Parathyroid adenoma (tissue), 2 donors: ENCODE data around the gene PEX11B.
A peak's percentile ranks its signal among the peaks of the same experiment; 100 is the strongest.

Experiments used
- H2AFZ ChIP-seq: fragments of 300-600 bp; sonication (generic); one replicate; pipeline ENCODE4 v1.7.0; 2017; ENCODE audit warnings: antibody characterized with exemption, mild to moderate bottlenecking
- H3K27ac ChIP-seq: fragments of 300-600 bp; sonication (generic); one replicate; pipeline ENCODE4 v1.7.0; 2017
- H3K27me3 ChIP-seq: fragments of 300-600 bp; sonication (generic); one replicate; pipeline ENCODE4 v1.7.0; 2017; ENCODE audit warnings: low read length; ENCODE audit not compliant: control insufficient read depth, insufficient read depth
- H3K36me3 ChIP-seq: fragments of 300-600 bp; sonication (generic); one replicate; pipeline ENCODE4 v1.7.0; 2017; ENCODE audit warnings: low read length; ENCODE audit not compliant: control insufficient read depth, insufficient read depth
- H3K4me1 ChIP-seq: fragments of 300-600 bp; sonication (generic); one replicate; pipeline ENCODE4 v1.7.0; 2017; ENCODE audit warnings: control low read depth
- H3K4me2 ChIP-seq: fragments of 300-600 bp; sonication (generic); one replicate; pipeline ENCODE4 v1.7.0; 2017; ENCODE audit warnings: low read length
- H3K4me3 ChIP-seq: fragments of 300-600 bp; sonication (generic); one replicate; pipeline ENCODE4 v1.7.0; 2017; ENCODE audit warnings: low read depth, low read length
- H3K79me2 ChIP-seq: fragments of 300-600 bp; sonication (generic); one replicate; pipeline ENCODE4 v1.7.0; 2017; ENCODE audit warnings: control low read depth
- H3K9ac ChIP-seq: fragments of 300-600 bp; sonication (generic); one replicate; pipeline ENCODE4 v1.7.0; 2017; ENCODE audit warnings: mild to moderate bottlenecking
- H3K9me3 ChIP-seq: fragments of 300-600 bp; sonication (generic); one replicate; pipeline ENCODE4 v1.7.0; 2017; ENCODE audit warnings: low read length; ENCODE audit not compliant: control insufficient read depth
- CTCF ChIP-seq: fragments of 300-600 bp; sonication (generic); IDR thresholded peaks from one replicate; pipeline ENCODE4 v1.7.0; 2017; ENCODE audit warnings: antibody characterized with exemption, mild to moderate bottlenecking
- donor health status: primary hyperparathyroidism.

PEX11B gene

GRCh38 chr1:145884675-145885074 lies 33.8 kb downstream of the PEX11B start:
- no peaks in the 10 kb centered on the region for H3K9me3 ChIP-seq
- H3K9ac ChIP-seq: no peak overlapping the region
- H3K27me3 ChIP-seq: no peaks in the 10 kb centered on the region

GRCh38 chr1:145879775-145880174 lies 38.7 kb downstream of the PEX11B start:
- no peaks in the 10 kb centered on the region for H3K4me1 ChIP-seq
- H3K27ac ChIP-seq: no peak overlapping the region
- no peak overlapping the region for H3K9ac ChIP-seq
- no peak for TF ChIP-seq CTCF
- no peak overlapping the region for H3K4me2 ChIP-seq
- no peaks in the 10 kb centered on the region for H3K79me2 ChIP-seq
- H3K4me3 ChIP-seq: no peak overlapping the region
- H3K27me3 ChIP-seq: no peaks in the 10 kb centered on the region
- H3K36me3 ChIP-seq: no peaks in the 10 kb centered on the region
- no peaks in the 10 kb centered on the region for H3K9me3 ChIP-seq
- H2AFZ ChIP-seq: peak overlapping the region; percentile 38

More at GRCh38 chr1:145884675-145885074, 33.8 kb downstream of the PEX11B start:
- H2AFZ ChIP-seq: no peak overlapping the region
- no peaks in the 10 kb centered on the region for H3K4me1 ChIP-seq
- H3K36me3 ChIP-seq: no peaks in the 10 kb centered on the region
- H3K27ac ChIP-seq: no peak overlapping the region
- H3K4me2 ChIP-seq: no peak overlapping the region
- no peak overlapping the region for H3K4me3 ChIP-seq
- TF ChIP-seq CTCF: no peak
- no peaks in the 10 kb centered on the region for H3K79me2 ChIP-seq

- Histone ChIP-seq H3K36me3 (no peaks in the 10 kb centered on the region), H3K4me3 (no peak overlapping the region), H3K79me2 (no peaks in the 10 kb centered on the region), H3K4me2 (no peak overlapping the region), H2AFZ (no peak overlapping the region), H3K27ac (no peak overlapping the region), H3K27me3 (no peaks in the 10 kb centered on the region), H3K9ac (no peak overlapping the region), H3K9me3 (no peaks in the 10 kb centered on the region), H3K4me1 (no peaks in the 10 kb centered on the region)
- TF ChIP-seq CTCF: no peak
Measured at GRCh38 chr1:145878724-145879123, 39.8 kb downstream of the PEX11B start.

- H3K79me2 ChIP-seq: no peaks in the 10 kb centered on the region
- no peak for TF ChIP-seq CTCF
- H2AFZ ChIP-seq: no peak overlapping the region
- no peaks in the 10 kb centered on the region for H3K36me3 ChIP-seq
- no peaks in the 10 kb centered on the region for H3K4me1 ChIP-seq
- no peaks in the 10 kb centered on the region for H3K27me3 ChIP-seq
- no peaks in the 10 kb centered on the region for H3K9me3 ChIP-seq
- H3K27ac ChIP-seq: no peak overlapping the region
- H3K4me3 ChIP-seq: no peak overlapping the region
- H3K4me2 ChIP-seq: no peak overlapping the region
- no peak overlapping the region for H3K9ac ChIP-seq
Measured at GRCh38 chr1:145877923-145878486, 40.5 kb downstream of the PEX11B start.

GRCh38 chr1:145874646-145875045 lies 43.9 kb downstream of the PEX11B start:
- TF ChIP-seq CTCF: no peak
- Histone ChIP-seq H3K9me3 (no peaks in the 10 kb centered on the region), H3K9ac (no peak overlapping the region), H2AFZ (no peak overlapping the region), H3K4me3 (no peak overlapping the region), H3K4me2 (no peak overlapping the region), H3K27ac (no peak overlapping the region), H3K27me3 (no peaks in the 10 kb centered on the region), H3K4me1 (no peaks in the 10 kb centered on the region), H3K36me3 (no peaks in the 10 kb centered on the region), H3K79me2 (no peaks in the 10 kb centered on the region)
